Osteocyte (in vitro differentiated cells): ENCODE results near the gene KLHDC8B. TPM values are rescaled to one million over a fixed set of nuclear protein-coding genes. Genes with fewer than 3 reads are reported as not detected.

ENCODE experiments used
- DNase-seq: peaks from one replicate; pipeline ENCODE4 v3.0.0; 2021; ENCODE audit warnings: mixed read lengths; ENCODE audit not compliant: unreplicated experiment; ENCODE audit errors: extremely low spot score
- H3K27ac Mint-ChIP-seq: one replicate; pipeline ENCODE4 v1.8.0; 2021; ENCODE audit warnings: mild to moderate bottlenecking, mixed read lengths; ENCODE audit not compliant: unreplicated experiment
- H3K27me3 Mint-ChIP-seq: one replicate; pipeline ENCODE4 v1.8.0; 2021; ENCODE audit warnings: mixed read lengths; ENCODE audit not compliant: unreplicated experiment
- H3K36me3 Mint-ChIP-seq: one replicate; pipeline ENCODE4 v1.8.0; 2021; ENCODE audit warnings: mixed read lengths; ENCODE audit not compliant: unreplicated experiment
- H3K4me1 Mint-ChIP-seq: one replicate; pipeline ENCODE4 v1.8.0; 2021; ENCODE audit warnings: mixed read lengths; ENCODE audit not compliant: unreplicated experiment
- H3K4me3 Mint-ChIP-seq: one replicate; pipeline ENCODE4 v1.8.0; 2021; ENCODE audit warnings: mild to moderate bottlenecking, moderate library complexity, mixed read lengths; ENCODE audit not compliant: unreplicated experiment
- H3K9me3 Mint-ChIP-seq: one replicate; pipeline ENCODE4 v1.8.0; 2021; ENCODE audit warnings: mixed read lengths; ENCODE audit not compliant: unreplicated experiment
- total RNA-seq: library from RNA; stranded (reverse); gene quantifications from 2 replicates; pipeline ENCODE4 v1.2.1, GENCODE V29; 2021
- TF ChIP-seq, protein P1 (sequence below): fragments of 200-600 bp; sonication (generic); IDR thresholded peaks from 2 replicates; pipeline ENCODE4 v1.5.0; 2021; ENCODE audit warnings: antibody characterized with exemption, mild to moderate bottlenecking, moderate library complexity

KLHDC8B gene
- total RNA-seq, 1 donor from 2014 or later = 17.9 TPM

DNA sequence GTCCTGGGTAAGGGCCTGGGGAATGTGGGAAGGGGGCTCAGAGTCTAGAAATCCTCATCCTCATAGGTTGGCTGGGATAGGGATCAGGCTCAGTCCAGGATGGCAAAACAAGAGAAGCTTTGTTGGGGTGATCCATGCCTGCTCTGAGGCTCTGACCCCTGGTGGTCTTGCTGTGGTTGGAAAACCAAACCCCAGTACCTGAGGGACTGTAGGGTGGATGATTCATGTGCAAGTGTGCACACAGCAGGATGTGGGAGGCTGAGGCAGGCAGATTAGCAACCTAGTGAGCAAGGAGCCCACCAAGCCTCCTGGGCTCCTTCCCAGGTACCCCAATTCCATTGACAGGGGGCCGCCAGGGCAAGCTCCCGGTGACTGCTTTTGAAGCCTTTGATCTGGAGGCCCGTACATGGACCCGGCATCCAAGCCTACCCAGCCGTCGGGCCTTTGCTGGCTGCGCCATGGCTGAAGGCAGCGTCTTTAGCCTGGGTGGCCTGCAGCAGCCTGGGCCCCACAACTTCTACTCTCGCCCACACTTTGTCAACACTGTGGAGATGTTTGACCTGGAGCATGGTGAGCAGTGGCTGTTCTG is 3.1 kb downstream of the KLHDC8B start:
- no peaks in the 10 kb centered on the region for H3K27me3 Mint-ChIP-seq
- no peaks in the 10 kb centered on the region for H3K9me3 Mint-ChIP-seq
- H3K36me3 Mint-ChIP-seq = peaks cover 8% of the 10 kb centered on the region
- H3K4me1 Mint-ChIP-seq = peaks cover 31% of the 10 kb centered on the region
- no peak for DNase-seq
- TF ChIP-seq, protein P1, sequence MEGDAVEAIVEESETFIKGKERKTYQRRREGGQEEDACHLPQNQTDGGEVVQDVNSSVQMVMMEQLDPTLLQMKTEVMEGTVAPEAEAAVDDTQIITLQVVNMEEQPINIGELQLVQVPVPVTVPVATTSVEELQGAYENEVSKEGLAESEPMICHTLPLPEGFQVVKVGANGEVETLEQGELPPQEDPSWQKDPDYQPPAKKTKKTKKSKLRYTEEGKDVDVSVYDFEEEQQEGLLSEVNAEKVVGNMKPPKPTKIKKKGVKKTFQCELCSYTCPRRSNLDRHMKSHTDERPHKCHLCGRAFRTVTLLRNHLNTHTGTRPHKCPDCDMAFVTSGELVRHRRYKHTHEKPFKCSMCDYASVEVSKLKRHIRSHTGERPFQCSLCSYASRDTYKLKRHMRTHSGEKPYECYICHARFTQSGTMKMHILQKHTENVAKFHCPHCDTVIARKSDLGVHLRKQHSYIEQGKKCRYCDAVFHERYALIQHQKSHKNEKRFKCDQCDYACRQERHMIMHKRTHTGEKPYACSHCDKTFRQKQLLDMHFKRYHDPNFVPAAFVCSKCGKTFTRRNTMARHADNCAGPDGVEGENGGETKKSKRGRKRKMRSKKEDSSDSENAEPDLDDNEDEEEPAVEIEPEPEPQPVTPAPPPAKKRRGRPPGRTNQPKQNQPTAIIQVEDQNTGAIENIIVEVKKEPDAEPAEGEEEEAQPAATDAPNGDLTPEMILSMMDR = no peak
- H3K4me3 Mint-ChIP-seq = no peak overlapping the region
- no peak overlapping the region for H3K27ac Mint-ChIP-seq

DNA sequence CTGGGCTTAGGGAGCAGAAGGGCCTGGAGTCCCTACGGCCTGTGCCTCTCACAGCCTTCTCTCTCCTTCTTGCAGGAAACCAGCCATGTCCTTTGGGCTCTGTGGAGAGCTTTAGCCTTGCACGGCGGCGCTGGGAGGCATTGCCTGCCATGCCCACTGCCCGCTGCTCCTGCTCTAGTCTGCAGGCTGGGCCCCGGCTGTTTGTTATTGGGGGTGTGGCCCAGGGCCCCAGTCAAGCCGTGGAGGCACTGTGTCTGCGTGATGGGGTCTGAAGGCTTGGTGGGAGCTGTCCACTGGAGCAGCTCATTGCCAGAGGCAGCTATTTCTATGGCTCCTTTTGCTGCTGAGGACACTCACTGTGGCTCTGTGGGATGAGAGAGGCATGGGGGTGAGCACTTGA is 4.1 kb downstream of the KLHDC8B start:
- TF ChIP-seq, protein P1 = no peak
- peaks cover 30% of the 10 kb centered on the region for H3K4me1 Mint-ChIP-seq
- no peak overlapping the region for H3K27ac Mint-ChIP-seq
- DNase-seq = no peak
- no peaks in the 10 kb centered on the region for H3K9me3 Mint-ChIP-seq
- H3K27me3 Mint-ChIP-seq = no peaks in the 10 kb centered on the region
- peaks cover 8% of the 10 kb centered on the region for H3K36me3 Mint-ChIP-seq
- no peak overlapping the region for H3K4me3 Mint-ChIP-seq

DNA sequence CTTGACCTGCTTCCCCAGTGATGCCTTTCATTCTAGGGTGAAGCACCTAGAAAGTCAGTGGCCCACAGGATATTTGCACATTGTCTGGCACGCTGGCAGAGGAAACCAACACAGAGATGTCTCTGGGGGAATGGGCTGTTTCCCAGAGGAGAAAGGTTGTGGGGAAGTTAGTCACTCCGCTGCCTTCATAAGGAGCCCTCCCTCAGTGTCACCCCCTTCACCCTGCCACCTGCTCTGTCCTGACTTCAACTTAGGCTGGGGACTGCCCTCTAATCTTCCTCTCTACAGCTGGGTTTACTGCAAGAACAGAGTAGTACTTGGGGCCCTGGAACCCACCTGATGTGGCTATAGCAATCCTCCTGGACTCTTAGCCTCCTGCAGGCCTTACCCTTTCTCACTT is 5.7 kb downstream of the KLHDC8B start:
- TF ChIP-seq, protein P1 = no peak
- Mint-ChIP-seq H3K4me1 (peaks cover 20% of the 10 kb centered on the region), H3K4me3 (no peak overlapping the region), H3K9me3 (no peaks in the 10 kb centered on the region), H3K27me3 (no peaks in the 10 kb centered on the region), H3K36me3 (peaks cover 8% of the 10 kb centered on the region), H3K27ac (no peak overlapping the region)
- no peak for DNase-seq

DNA sequence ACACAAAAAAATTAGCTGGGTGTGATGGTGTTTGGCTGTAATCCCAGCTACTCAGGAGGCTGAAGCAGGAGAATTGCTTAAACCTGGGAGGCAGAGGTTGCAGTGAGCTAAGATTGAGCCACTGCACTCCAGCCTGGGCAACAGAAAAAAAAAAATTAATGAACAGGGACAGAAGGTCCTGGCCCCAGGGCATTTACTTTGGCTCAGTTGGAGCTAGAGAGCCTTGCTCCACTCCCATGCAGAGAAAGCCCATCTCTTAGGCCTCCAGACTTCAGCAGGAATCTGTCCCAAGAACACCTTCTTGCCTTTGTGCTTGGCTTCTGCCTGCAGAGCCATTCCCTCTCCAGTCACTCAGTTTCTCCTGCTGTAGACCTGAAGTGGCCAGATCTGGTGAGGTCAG is 8.7 kb downstream of the KLHDC8B start:
- Mint-ChIP-seq H3K9me3 (no peaks in the 10 kb centered on the region), H3K4me1 (no peaks in the 10 kb centered on the region), H3K27ac (no peak overlapping the region), H3K36me3 (peaks cover 4% of the 10 kb centered on the region), H3K27me3 (no peaks in the 10 kb centered on the region), H3K4me3 (no peak overlapping the region)
- TF ChIP-seq, protein P1 = no peak
- DNase-seq = no peak

DNA sequence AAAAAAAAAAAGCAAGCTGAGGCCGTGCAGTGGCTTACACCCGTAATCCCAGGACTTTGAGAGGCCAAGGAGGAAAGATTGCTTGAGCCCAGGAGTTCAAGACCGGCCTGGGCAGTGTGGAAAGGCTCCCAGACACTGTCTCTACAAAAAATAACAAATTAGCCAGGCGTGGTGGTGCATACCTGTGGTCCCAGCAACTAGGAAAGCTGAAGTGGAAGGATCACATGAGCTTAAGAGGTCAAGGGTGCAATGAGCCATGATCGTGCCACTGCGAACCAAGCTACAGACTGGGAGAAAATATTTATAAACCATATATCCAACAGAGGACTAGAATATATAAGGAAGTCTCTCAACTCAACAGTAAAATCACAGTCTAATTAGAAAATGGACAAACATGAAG is 10.0 kb downstream of the KLHDC8B start:
- no peaks in the 10 kb centered on the region for H3K27me3 Mint-ChIP-seq

More for the DNA sequence above, 10.0 kb downstream of the KLHDC8B start:
- TF ChIP-seq, protein P1 = no peak
- H3K36me3 Mint-ChIP-seq = no peaks in the 10 kb centered on the region
- no peaks in the 10 kb centered on the region for H3K4me1 Mint-ChIP-seq
- no peak overlapping the region for H3K4me3 Mint-ChIP-seq
- no peak for DNase-seq
- no peak overlapping the region for H3K27ac Mint-ChIP-seq
- no peaks in the 10 kb centered on the region for H3K9me3 Mint-ChIP-seq
